CD8-positive, alpha-beta memory T cell (primary cell): ENCODE results near the gene SCAPER. TPM values are rescaled to one million over a fixed set of nuclear protein-coding genes. Genes with fewer than 3 reads are reported as not detected.

Experiments
- CTCF ChIA-PET: fragments of 350-600 bp; sonication (Branson Sonifier 250); formaldehyde crosslinking; loops from one replicate; lab custom pipeline; 2021; ENCODE audit warnings: antibody characterized with exemption; lab: Charles Lee
- POLR2A ChIA-PET: fragments of 350-600 bp; sonication (Branson Sonifier 250); formaldehyde crosslinking; loops from one replicate; lab custom pipeline; 2021; ENCODE audit warnings: antibody characterized with exemption; lab: Charles Lee
- DNase-seq, 5 donors: peaks; one replicate each; pipeline versions ENCODE4 v3.0.0 to v3.0.0-alpha.2; 2020 to 2022; ENCODE audit warnings: mixed read lengths in 1 of 5
- H3K27ac ChIP-seq: one replicate; pipeline ENCODE4 v1.7.0; 2013; ENCODE audit warnings: low read depth, mild to moderate bottlenecking, low read length, moderate library complexity
- H3K27me3 ChIP-seq: 2 replicates; pipeline ENCODE4 v1.7.0; 2013; ENCODE audit warnings: low read length, mild to moderate bottlenecking; ENCODE audit not compliant: insufficient read depth, poor library complexity, severe bottlenecking
- H3K36me3 ChIP-seq: 2 replicates; pipeline ENCODE4 v1.7.0; 2013; ENCODE audit warnings: mild to moderate bottlenecking, low read length, moderate library complexity; ENCODE audit not compliant: insufficient read depth
- H3K4me1 ChIP-seq: 2 replicates; pipeline ENCODE4 v1.7.0; 2013; ENCODE audit warnings: mild to moderate bottlenecking, low read length, moderate library complexity; ENCODE audit not compliant: insufficient read depth
- H3K4me3 ChIP-seq: 2 replicates; pipeline ENCODE4 v1.7.0; 2013; ENCODE audit warnings: mild to moderate bottlenecking, low read length
- H3K9me3 ChIP-seq: 2 replicates; pipeline ENCODE4 v1.7.0; 2013; ENCODE audit warnings: mild to moderate bottlenecking, low read length
- H3K27ac Mint-ChIP-seq, 8 donors: one replicate each; pipeline ENCODE4 v1.8.0; 2020 to 2021; ENCODE audit warnings: mixed read lengths in 8 of 8, mild to moderate bottlenecking in 6 of 8, inconsistent platforms in 3 of 8, moderate library complexity in 3 of 8
- H3K27me3 Mint-ChIP-seq, 2 donors: one replicate each; pipeline ENCODE4 v1.8.0; 2020 to 2021; ENCODE audit warnings: mixed read lengths in 2 of 2, mild to moderate bottlenecking in 1 of 2, moderate library complexity in 1 of 2
- H3K36me3 Mint-ChIP-seq, 3 donors: one replicate each; pipeline ENCODE4 v1.8.0; 2020 to 2021; ENCODE audit warnings: mixed read lengths in 3 of 3, inconsistent platforms in 1 of 3, mild to moderate bottlenecking in 1 of 3
- H3K4me1 Mint-ChIP-seq, 3 donors: one replicate each; pipeline ENCODE4 v1.8.0; 2020 to 2021; ENCODE audit warnings: mixed read lengths in 3 of 3, inconsistent platforms in 1 of 3, mild to moderate bottlenecking in 1 of 3
- H3K4me3 Mint-ChIP-seq, 7 donors: one replicate each; pipeline ENCODE4 v1.8.0; 2020 to 2021; ENCODE audit warnings: mixed read lengths in 7 of 7, mild to moderate bottlenecking in 6 of 7, moderate library complexity in 4 of 7, inconsistent platforms in 2 of 7
- H3K9me3 Mint-ChIP-seq, 5 donors: one replicate each; pipeline ENCODE4 v1.8.0; 2020 to 2022; ENCODE audit warnings: mixed read lengths in 5 of 5, mild to moderate bottlenecking in 3 of 5, moderate library complexity in 2 of 5, inconsistent platforms in 1 of 5
- polyA plus RNA-seq: library from polyadenylated mRNA; unstranded; fragments of 300-500 nt; fragmentation: Illumina TruSeq; gene quantifications from one replicate; pipeline ENCODE4 v1.2.3, GENCODE V29; 2021
- total RNA-seq, 2 experiments: library from RNA; stranded (reverse); gene quantifications; one replicate each; pipeline ENCODE4 v1.2.3, GENCODE V29; 2021

SCAPER gene
- total and polyA plus RNA-seq, 3 experiments from 2014 or later: 15.5 to 26.6 (median 16.0) TPM

GRCh38 chr15:76418352-76419140 lies 486.6 kb downstream of the SCAPER start:
- Histone ChIP-seq H3K4me3 (no peak overlapping the region), H3K4me1 (no peaks in the 10 kb centered on the region), H3K27ac (no peak overlapping the region), H3K9me3 (no peaks in the 10 kb centered on the region), H3K27me3 (no peaks in the 10 kb centered on the region), H3K36me3 (no peaks in the 10 kb centered on the region)
- Mint-ChIP-seq H3K4me3 (no peak overlapping the region), H3K27me3 (no peaks in the 10 kb centered on the region), H3K4me1 (no peaks in the 10 kb centered on the region), H3K27ac (peak overlapping the region in 1 of 8 donors; percentile 33), H3K36me3 (peaks cover 0 to 9% (median 3%) of the 10 kb centered on the region in 3 donors), H3K9me3 (peaks cover 0 to 4% (median under 1%) of the 10 kb centered on the region in 5 donors)
- no peak for DNase-seq
- ChIA-PET POLR2A (no interaction called here), CTCF (no interaction called here)

GRCh38 chr15:76401285-76401684 lies 503.9 kb downstream of the SCAPER start:
- no peak overlapping the region for H3K4me3 ChIP-seq
- Mint-ChIP-seq H3K27ac (no peak overlapping the region), H3K4me3 (no peak overlapping the region), H3K9me3 (no peaks in the 10 kb centered on the region), H3K4me1 (no peaks in the 10 kb centered on the region), H3K36me3 (peaks cover 23 to 37% (median 31%) of the 10 kb centered on the region in 3 donors), H3K27me3 (no peaks in the 10 kb centered on the region)
- no peaks in the 10 kb centered on the region for H3K36me3 ChIP-seq
- ChIA-PET POLR2A (no interaction called here), CTCF (no interaction called here)
- no peaks in the 10 kb centered on the region for H3K4me1 ChIP-seq
- DNase-seq: no peak
- H3K27ac ChIP-seq: no peak overlapping the region
- H3K27me3 ChIP-seq: no peaks in the 10 kb centered on the region
- no peaks in the 10 kb centered on the region for H3K9me3 ChIP-seq

- Mint-ChIP-seq H3K9me3 (no peaks in the 10 kb centered on the region), H3K27ac (no peak overlapping the region), H3K36me3 (peaks cover 20 to 28% (median 25%) of the 10 kb centered on the region in 3 donors), H3K4me1 (no peaks in the 10 kb centered on the region), H3K27me3 (no peaks in the 10 kb centered on the region), H3K4me3 (no peak overlapping the region)
- no peak for DNase-seq
- no peaks in the 10 kb centered on the region for H3K36me3 ChIP-seq
- no peak overlapping the region for H3K4me3 ChIP-seq
- no peaks in the 10 kb centered on the region for H3K4me1 ChIP-seq
- CTCF ChIA-PET: no interaction called here
- H3K27me3 ChIP-seq: no peaks in the 10 kb centered on the region
- POLR2A ChIA-PET: no interaction called here
- H3K27ac ChIP-seq: no peak overlapping the region
- H3K9me3 ChIP-seq: no peaks in the 10 kb centered on the region
These were observed 506.6 kb downstream of the SCAPER start for GRCh38 chr15:76398317-76399104.

GRCh38 chr15:76393614-76394013 lies 511.5 kb downstream of the SCAPER start:
- H3K27ac ChIP-seq: no peak overlapping the region
- no peaks in the 10 kb centered on the region for H3K9me3 Mint-ChIP-seq
- H3K36me3 Mint-ChIP-seq: peaks cover 7 to 19% (median 12%) of the 10 kb centered on the region in 3 donors
- DNase-seq: no peak
- H3K4me3 ChIP-seq: no peak overlapping the region
- no peaks in the 10 kb centered on the region for H3K4me1 Mint-ChIP-seq
- no peaks in the 10 kb centered on the region for H3K4me1 ChIP-seq
- no peaks in the 10 kb centered on the region for H3K9me3 ChIP-seq
- no peak overlapping the region for H3K4me3 Mint-ChIP-seq
- peaks cover 0 to 3% of the 10 kb centered on the region in 2 donors for H3K27me3 Mint-ChIP-seq
- POLR2A ChIA-PET: no interaction called here
- CTCF ChIA-PET: no interaction called here
- H3K27ac Mint-ChIP-seq: no peak overlapping the region
- H3K36me3 ChIP-seq: no peaks in the 10 kb centered on the region
- no peaks in the 10 kb centered on the region for H3K27me3 ChIP-seq

GRCh38 chr15:76391847-76392246 lies 513.3 kb downstream of the SCAPER start:
- H3K4me3 Mint-ChIP-seq: no peak overlapping the region
- DNase-seq: no peak
- no peak overlapping the region for H3K27ac Mint-ChIP-seq
- Histone ChIP-seq H3K27ac (no peak overlapping the region), H3K36me3 (no peaks in the 10 kb centered on the region), H3K27me3 (no peaks in the 10 kb centered on the region), H3K4me1 (no peaks in the 10 kb centered on the region), H3K9me3 (no peaks in the 10 kb centered on the region), H3K4me3 (no peak overlapping the region)
- peaks cover 8 to 20% (median 12%) of the 10 kb centered on the region in 3 donors for H3K36me3 Mint-ChIP-seq
- no peaks in the 10 kb centered on the region for H3K9me3 Mint-ChIP-seq
- no peaks in the 10 kb centered on the region for H3K4me1 Mint-ChIP-seq
- ChIA-PET CTCF (no interaction called here), POLR2A (no interaction called here)
- H3K27me3 Mint-ChIP-seq: peaks cover 0 to 3% of the 10 kb centered on the region in 2 donors

GRCh38 chr15:76391309-76391708 lies 513.8 kb downstream of the SCAPER start:
- Mint-ChIP-seq H3K27me3 (peaks cover 0 to 3% of the 10 kb centered on the region in 2 donors), H3K4me1 (no peaks in the 10 kb centered on the region), H3K4me3 (no peak overlapping the region), H3K36me3 (peaks cover 8 to 24% (median 12%) of the 10 kb centered on the region in 3 donors), H3K27ac (no peak overlapping the region), H3K9me3 (no peaks in the 10 kb centered on the region)
- Histone ChIP-seq H3K4me3 (no peak overlapping the region), H3K36me3 (no peaks in the 10 kb centered on the region), H3K9me3 (no peaks in the 10 kb centered on the region), H3K27me3 (no peaks in the 10 kb centered on the region), H3K27ac (no peak overlapping the region), H3K4me1 (no peaks in the 10 kb centered on the region)
- ChIA-PET POLR2A (no interaction called here), CTCF (no interaction called here)
- DNase-seq: no peak

- Histone ChIP-seq H3K4me3 (no peak overlapping the region), H3K36me3 (no peaks in the 10 kb centered on the region), H3K27me3 (no peaks in the 10 kb centered on the region), H3K27ac (no peak overlapping the region), H3K4me1 (no peaks in the 10 kb centered on the region), H3K9me3 (no peaks in the 10 kb centered on the region)
- no peaks in the 10 kb centered on the region for H3K4me1 Mint-ChIP-seq
- peaks cover 0 to 3% of the 10 kb centered on the region in 2 donors for H3K27me3 Mint-ChIP-seq
- ChIA-PET CTCF (no interaction called here), POLR2A (no interaction called here)
- H3K9me3 Mint-ChIP-seq: no peaks in the 10 kb centered on the region
- peak overlapping the region in 1 of 8 donors; percentile 48 for H3K27ac Mint-ChIP-seq
- peaks cover 8 to 21% (median 12%) of the 10 kb centered on the region in 3 donors for H3K36me3 Mint-ChIP-seq
- no peak overlapping the region for H3K4me3 Mint-ChIP-seq
- DNase-seq: no peak
These were observed 514.6 kb downstream of the SCAPER start for GRCh38 chr15:76390571-76390970.

- Histone ChIP-seq H3K4me3 (no peak overlapping the region), H3K36me3 (no peaks in the 10 kb centered on the region), H3K27me3 (no peaks in the 10 kb centered on the region), H3K4me1 (no peaks in the 10 kb centered on the region), H3K27ac (no peak overlapping the region), H3K9me3 (no peaks in the 10 kb centered on the region)
- Mint-ChIP-seq H3K27me3 (peaks cover 0 to 3% of the 10 kb centered on the region in 2 donors), H3K4me3 (no peak overlapping the region), H3K4me1 (no peaks in the 10 kb centered on the region), H3K27ac (no peak overlapping the region), H3K9me3 (no peaks in the 10 kb centered on the region), H3K36me3 (peaks cover 8 to 21% (median 13%) of the 10 kb centered on the region in 3 donors)
- ChIA-PET POLR2A (no interaction called here), CTCF (no interaction called here)
- no peak for DNase-seq
These were observed 518.2 kb downstream of the SCAPER start for GRCh38 chr15:76386926-76387325.
